Sciatic nerve (tissue), 2 donors: ENCODE data around the gene CALB2. TPM values are rescaled to one million over a fixed set of nuclear protein-coding genes. Genes with fewer than 3 reads are reported as not detected.
A peak's percentile ranks its signal among the peaks of the same experiment; 100 is the strongest.

Experiments used
- ATAC-seq: fragments of 200-7000 bp; cut with Tn5 transposase; one replicate; pipeline ENCODE4 v1.9.1; 2020; ENCODE audit warnings: mild to moderate bottlenecking, moderate library complexity
- DNase-seq: peaks from one replicate; pipeline ENCODE4 v3.0.0-alpha.2; 2020; ENCODE audit warnings: low spot score
- intact Hi-C: fragments of 100-400 bp; cut with DNase I; formaldehyde crosslinking; loops from one replicate; pipeline ENCODE4 v1.14.2; 2022
- total RNA-seq: library from RNA; stranded (reverse); fragmentation: NEBNext Ultra II Directional; extraction: Animal tissue kit (Norgen Biotek cat#: 25700); gene quantifications from one replicate; pipeline ENCODE4 v1.2.1, GENCODE V29; 2021
- donor health status: DM: no; HTN: no; CAD: no.
- donor health status: DM: no; HTN: no; CAD: no.

CALB2 gene
- total RNA-seq, 1 donor from 2014 or later = 2.8 TPM

DNA sequence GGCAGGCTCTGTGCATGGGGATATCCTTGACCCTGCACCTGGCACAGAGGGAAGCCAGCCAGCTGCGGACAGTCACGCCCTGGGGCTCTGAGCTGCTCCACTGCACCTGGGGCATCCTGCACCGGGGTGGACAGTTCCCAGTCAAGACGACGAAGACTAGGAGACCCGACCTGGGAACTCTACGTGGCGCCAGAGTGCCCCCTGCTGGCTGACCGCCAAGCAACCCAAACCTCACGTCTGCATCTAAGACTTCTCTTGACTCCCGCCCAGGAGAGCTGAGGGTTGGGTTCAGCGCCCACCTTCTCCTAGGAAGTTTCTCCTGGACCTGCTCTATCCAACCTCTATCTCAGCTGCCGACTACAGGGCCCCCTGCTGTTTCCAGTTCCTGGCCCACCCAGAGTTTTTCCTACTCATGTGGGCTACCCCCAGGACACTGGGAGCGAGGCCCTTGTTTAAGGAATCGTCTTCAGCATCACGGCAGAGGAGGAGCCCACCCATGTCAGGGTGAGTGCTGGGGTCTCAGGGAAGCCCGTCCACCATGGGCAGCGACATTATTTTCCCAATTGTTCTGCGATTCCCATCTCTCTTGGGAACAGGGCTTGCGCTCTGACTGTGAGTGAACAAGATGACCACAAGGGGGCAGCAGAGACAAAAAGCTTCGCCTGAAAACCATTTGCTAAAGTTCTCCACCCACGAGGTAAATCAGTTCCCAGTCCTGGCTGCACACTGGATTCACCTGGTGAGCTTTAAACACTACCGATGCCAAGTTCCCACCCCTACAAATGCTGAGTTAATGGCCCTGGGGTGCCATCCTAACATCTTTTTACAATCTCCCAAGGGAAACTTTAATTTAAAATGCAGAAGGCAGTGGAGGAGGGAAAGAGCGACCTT is 54.0 kb downstream of the CALB2 start:
- intact Hi-C loops = loop anchor here (2.0 kb wide), 1 partner anchor 80 kb away; no protein-coding TSS in a partner anchor
- DNase-seq (peak; percentile 77), ATAC-seq (peak; percentile 73)

DNA sequence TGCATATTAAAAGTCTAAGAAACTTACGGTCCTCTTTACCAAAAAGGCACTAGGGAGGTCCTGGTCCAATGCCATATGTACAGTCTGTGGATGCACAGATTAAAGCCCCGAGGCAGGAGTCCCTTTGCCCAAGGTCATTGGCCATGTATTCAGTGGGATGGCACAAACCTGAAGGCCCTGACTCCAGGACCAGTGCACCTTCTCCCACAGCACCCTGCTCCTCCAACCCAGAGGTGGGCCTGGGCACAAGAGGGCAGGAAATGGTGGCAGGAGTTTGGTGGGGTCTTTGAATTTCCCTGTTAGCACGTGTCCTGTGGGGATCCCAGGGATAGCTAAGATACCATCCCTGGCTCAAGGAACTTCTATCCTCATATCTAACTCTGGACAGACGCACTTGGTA is 54.8 kb downstream of the CALB2 start:
- DNase-seq = no peak
- ATAC-seq = no peak

DNA sequence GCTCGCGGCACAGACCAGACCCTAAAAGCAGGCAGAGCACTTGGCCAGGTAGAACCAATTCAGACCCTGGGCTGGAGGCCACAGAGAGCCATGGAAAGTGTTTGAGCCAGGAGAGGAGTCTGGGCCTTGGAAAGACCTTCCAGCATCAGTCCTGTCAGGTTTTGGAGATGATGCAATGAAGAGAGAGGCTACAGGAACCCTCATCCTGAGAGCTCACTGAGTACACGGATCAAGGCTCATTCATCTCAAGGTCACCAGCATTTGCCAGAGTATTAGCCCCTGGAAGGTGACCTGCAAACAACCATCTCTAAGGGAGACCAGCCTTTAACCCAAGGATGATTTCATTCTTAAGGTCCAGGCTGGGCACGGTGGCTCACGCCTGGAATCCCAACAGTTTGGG is 55.5 kb downstream of the CALB2 start:
- intact Hi-C loops = no loop called here
- ATAC-seq = no peak
- DNase-seq = no peak

More for the DNA sequence above, 54.8 kb downstream of the CALB2 start:
- intact Hi-C loops = loop anchor here (2.0 kb wide), 1 partner anchor 79 kb away; no protein-coding TSS in a partner anchor

DNA sequence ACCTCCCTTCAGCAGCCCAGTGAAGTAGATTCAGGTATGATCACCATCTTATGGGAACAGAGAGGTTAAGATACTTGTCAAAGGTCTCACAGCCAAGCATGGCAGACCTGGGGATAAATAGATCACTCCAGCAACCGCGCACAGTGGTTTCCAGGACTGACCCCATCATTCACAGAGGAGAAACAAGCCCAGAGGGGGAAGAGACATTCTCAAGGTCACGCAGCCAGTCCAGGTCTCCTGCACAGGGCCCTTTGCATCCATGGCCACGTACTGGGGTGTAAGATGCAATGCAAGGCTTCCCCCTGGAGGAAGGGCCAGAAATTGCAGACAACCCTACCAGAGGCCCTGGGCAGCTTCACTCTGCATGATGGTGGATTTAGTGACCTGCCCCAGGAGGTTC is 63.4 kb downstream of the CALB2 start:
- intact Hi-C loops = no loop called here
- ATAC-seq (no peak), DNase-seq (no peak)

DNA sequence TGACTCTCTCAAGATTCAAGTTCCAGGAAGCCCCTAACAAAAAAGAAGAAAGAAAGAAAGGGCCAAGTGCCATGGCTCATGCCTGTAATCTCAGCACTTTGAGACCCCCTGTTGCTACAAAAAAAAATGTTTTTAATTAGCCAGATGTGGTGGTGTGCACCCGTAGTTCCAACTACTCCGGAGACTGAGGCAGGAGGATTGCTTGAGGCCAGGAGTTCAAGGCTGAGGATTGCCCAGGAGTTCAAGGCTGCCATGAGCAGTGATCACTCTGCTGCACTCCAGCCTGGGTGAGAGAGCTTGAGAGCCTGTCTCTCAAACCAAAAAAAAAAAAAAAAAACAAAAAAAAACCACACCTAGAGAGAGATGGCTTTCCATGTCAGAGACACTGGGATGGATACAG is 64.5 kb downstream of the CALB2 start:
- intact Hi-C loops = no loop called here
- DNase-seq = no peak
- ATAC-seq = no peak

- intact Hi-C loops = no loop called here
- ATAC-seq = no peak
- no peak for DNase-seq
Observed at GRCh38 chr16:71423865-71424264, 65.3 kb downstream of the CALB2 start.

- no peak for ATAC-seq
- intact Hi-C loops = no loop called here
- DNase-seq = no peak
Observed at GRCh38 chr16:71424626-71425025, 66.1 kb downstream of the CALB2 start.

- DNase-seq = no peak
- intact Hi-C loops = no loop called here
- ATAC-seq = no peak
Observed at GRCh38 chr16:71425746-71426068, 67.2 kb downstream of the CALB2 start.

DNA sequence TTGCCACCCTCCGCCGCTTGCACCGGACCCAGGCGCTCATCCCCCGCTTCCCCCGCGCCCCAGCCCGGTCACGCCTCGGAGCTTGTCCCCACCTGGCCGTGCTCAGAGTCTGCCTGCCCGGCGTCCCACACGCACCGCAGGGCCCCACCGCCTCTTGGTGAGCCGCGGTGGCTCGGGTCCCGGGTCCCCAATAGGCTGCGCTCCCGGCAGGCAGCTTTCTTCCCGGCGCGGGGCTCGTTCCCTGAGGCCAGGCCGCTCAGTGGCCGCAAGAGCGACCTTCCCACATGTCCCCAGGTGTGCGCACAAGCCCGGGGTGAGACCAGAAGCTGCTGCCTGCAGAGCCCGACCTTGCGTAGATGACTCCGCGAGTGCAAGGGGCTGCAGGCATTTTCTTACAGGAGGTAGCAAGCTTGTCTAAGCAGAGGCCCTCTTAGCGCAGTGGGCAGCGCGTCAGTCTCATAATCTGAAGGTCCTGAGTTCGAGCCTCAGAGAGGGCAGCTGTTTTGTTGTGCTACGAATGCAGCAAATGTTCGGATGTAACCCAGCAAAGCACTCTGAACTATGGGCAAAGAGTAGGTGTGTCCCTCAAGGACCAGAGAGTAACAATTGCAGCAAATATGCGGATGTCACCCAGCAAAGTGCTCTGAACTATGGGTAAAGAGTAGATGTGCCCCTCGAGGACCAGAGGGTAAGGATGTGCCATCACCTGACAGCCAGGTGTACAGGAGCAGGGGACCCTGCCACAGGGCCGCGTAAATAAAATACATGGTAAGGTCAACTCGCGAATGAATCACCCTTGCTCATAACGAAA is 67.8 kb downstream of the CALB2 start:
- intact Hi-C loops = no loop called here
- no peak for DNase-seq
- ATAC-seq = no peak

DNA sequence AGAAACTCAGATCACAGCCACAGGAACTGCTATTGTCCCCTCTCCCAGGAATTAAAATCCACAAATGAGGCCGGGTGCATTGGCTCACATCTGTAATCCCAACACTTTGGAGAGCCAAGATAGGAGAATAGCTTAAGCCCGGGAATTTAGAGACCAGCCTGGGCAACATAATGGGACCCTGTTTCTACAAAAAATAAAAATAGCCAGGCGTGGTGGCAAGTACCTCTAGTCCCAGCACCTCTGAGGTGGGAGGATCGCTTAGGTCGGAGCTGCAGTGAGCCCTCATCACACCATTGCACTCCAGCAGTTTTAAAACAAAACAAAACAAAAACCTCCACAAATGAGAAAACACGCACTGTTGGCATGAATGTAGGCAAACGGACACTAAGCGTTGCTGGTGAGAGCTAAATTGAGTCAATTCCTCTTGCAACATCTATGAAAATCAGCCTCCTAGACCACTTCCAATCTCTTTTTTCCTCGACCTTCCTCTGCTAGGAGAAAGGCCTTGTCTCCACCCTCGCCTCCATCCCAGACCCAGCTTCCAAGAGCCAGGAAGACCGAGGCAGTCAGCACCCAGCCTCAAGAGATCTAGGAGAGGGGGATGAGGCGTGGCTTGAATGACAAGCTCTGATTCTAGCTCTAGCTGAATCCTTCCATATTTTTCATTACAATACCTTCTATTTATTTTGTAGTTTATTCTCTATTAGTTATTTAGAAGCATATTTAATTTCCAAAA is 68.5 kb downstream of the CALB2 start:
- DNase-seq (no peak), ATAC-seq (no peak)
- intact Hi-C loops = no loop called here

GRCh38 chr16:71428385-71428784 is 69.9 kb downstream of the CALB2 start:
- ATAC-seq = no peak
- intact Hi-C loops = no loop called here
- no peak for DNase-seq

DNA sequence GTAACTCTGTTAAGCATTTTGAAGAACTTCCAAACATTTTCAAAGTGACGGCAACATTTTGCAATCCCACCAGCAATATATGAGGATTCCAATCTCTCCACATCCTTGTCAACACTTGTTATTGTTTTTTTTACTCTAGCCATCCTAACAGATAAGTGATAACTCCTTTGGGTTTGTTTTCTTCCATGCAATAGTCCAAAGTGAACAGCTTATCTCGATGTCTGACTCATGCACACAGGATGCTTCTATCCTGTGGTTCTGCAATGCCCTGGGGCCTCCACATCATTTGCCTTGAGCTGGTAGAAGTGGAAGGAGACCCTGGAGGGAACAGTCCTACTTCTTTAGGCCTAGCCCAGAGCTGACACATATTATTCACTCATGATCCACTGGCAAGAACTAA is 70.4 kb downstream of the CALB2 start:
- ATAC-seq = no peak
- intact Hi-C loops = no loop called here
- DNase-seq = no peak

- intact Hi-C loops = no loop called here
- no peak for DNase-seq
- no peak for ATAC-seq
Observed at GRCh38 chr16:71429581-71429980, 71.1 kb downstream of the CALB2 start.

GRCh38 chr16:71430744-71431143 is 72.2 kb downstream of the CALB2 start:
- DNase-seq (no peak), ATAC-seq (no peak)
- intact Hi-C loops = no loop called here

DNA sequence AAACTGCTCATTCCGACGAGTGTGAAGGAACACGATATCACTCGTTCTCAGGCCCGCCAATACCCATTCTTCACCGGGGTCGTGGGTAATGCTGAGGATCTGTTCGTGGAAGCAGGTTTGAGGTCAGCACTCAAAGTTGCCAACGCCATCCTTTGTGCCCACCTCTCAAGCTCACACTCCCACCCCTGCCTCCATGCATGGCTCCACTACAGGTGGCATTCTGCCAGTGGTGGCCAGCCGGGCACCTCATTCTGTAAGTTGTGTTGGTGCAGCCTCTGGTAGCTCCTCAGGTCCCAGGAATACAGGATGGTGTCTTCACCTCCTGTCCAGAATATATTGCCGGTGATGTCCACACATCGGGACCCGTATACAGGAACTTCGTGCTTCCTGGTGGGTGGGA is 72.7 kb downstream of the CALB2 start:
- DNase-seq = no peak
- no peak for ATAC-seq
- intact Hi-C loops = no loop called here

GRCh38 chr16:71431991-71432390 is 73.5 kb downstream of the CALB2 start:
- DNase-seq = no peak
- intact Hi-C loops = no loop called here
- ATAC-seq = no peak

- no peak for ATAC-seq
- no peak for DNase-seq
- intact Hi-C loops = no loop called here
Observed at GRCh38 chr16:71432906-71433305, 74.4 kb downstream of the CALB2 start.

- ATAC-seq = no peak
Observed at GRCh38 chr16:71436473-71436872, 78.0 kb downstream of the CALB2 start.

DNA sequence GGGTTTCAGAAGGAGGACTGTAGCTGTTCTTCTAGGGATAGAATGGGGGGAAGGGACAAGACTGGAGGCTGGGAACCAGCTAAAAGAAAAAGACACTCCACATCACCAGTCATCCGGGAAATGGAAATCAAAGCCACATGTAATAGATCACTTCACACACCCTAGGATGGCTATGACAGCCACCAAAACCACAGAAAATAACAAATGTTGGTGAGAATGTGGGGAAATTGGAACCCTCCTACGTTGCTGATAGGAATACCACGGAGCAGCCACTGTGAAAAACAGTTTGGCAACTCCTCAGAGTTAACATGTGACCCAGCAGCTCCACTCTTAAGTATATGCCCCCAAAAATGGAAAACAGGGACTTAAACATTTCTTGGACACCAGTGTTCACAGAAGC is 81.0 kb downstream of the CALB2 start:
- DNase-seq (no peak), ATAC-seq (no peak)
- intact Hi-C loops = no loop called here

More at GRCh38 chr16:71436473-71436872, 78.0 kb downstream of the CALB2 start:
- intact Hi-C loops = no loop called here
- DNase-seq = no peak
